ENCODE data around the gene YIPF7.

DNA sequence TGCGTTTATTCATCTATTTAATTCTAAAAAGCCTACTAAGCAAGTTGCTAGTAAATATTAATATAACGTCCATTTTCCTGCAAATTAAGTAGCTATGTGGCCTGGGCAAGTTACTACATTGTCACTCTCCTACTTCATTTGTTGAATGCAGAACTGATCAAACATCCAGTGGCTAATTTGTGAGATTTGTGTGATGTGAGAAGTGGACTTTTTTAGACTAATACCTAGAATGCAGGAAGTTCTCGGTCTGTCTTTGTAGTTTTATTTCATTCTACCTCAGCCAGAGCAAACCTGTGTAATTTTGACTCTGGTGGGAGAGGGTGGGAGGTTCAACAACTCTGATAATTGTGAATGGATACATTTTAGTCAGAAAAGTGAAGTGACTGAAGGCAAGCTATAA lies 27.6 kb upstream of the YIPF7 start:
- TF ChIP-seq, protein P1, sequence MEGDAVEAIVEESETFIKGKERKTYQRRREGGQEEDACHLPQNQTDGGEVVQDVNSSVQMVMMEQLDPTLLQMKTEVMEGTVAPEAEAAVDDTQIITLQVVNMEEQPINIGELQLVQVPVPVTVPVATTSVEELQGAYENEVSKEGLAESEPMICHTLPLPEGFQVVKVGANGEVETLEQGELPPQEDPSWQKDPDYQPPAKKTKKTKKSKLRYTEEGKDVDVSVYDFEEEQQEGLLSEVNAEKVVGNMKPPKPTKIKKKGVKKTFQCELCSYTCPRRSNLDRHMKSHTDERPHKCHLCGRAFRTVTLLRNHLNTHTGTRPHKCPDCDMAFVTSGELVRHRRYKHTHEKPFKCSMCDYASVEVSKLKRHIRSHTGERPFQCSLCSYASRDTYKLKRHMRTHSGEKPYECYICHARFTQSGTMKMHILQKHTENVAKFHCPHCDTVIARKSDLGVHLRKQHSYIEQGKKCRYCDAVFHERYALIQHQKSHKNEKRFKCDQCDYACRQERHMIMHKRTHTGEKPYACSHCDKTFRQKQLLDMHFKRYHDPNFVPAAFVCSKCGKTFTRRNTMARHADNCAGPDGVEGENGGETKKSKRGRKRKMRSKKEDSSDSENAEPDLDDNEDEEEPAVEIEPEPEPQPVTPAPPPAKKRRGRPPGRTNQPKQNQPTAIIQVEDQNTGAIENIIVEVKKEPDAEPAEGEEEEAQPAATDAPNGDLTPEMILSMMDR (IDR thresholded peaks at IDR 0.05), result no peak
- TF ChIP-seq POLR2A (IDR thresholded peaks at IDR 0.05), result no peak
